ENCODE measurements around the gene TMA7.
"Not testable (repeated sequence)": the region's sequence is repeated elsewhere in the genome, so short reads cannot be mapped to it uniquely, and the experiment has no call there.

Gene TMA7

DNA sequence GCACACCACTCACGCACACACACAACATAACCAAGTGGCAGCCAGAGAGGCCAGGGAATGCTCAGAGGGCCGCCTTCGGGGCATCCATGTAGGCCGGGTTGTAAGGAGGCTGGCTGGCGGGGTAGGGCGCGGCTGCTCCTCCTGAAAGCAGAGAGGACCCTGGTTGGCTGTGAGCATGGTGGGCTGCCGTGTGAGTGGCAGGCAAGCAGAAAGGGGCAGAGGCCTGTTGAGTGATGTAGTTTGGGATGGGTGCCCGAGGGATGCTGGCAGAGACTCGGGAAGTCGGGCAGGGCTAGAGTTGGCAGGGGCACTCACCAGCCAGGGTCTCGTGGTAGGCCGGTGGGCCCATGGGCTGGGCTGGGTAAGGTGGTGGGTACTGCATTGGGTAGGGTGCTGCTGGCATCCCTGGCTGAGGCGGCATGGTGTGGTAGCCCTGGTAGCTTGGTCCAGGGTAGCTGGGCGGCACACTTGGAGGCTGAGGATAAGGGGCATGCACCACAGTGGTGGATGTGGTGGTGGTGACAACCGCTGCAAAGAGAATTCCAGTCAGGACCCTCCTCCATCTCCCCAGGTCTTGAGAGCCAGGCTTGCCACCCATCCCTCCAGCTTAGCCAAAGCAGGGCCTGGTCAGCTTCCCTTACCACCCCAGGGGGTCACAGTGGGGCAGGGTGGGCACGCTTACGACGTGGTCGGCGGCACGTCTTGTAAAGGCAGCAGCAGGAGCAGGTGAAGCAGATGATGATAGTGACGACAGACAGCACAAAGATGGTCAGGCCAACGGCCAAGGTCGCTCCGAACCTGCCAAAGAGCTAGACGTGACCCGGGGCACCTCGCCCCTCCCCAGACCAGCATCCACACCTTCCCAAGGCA, 29.2 kb downstream of the TMA7 start:
- DNase-seq, result no peak

DNA sequence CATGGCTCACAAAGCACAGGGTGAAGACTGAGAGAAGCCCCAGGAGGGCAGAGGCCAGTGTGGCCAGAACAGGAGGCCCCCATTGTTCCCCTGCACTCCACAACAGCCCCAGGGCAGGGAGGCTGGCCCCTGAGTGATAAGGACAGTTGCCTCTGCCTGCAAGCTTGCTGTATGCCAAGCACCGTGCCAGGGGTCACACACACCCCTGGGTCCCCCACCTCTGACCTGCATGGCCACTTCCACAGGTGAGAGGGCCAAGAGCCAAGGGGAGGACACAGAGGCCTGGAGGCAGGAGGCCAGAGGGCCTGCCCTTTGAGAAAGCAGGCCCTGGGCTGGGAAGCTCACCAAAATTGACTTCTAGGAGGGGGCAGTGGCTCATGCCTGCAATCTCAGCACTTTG, 30.2 kb downstream of the TMA7 start:
- no peak for DNase-seq

DNA sequence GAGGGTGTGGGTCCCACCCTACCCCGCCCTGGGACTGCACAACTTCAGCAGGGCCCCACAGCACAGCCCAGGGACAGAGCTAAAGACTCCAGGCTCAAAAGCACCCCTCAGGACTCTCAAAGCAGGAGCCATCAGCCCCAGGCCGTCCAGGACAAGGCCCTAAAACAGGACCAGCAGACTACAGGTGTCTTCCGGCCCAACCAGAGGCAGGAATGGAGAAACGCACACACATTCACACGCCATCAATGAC, 32.5 kb downstream of the TMA7 start:
- DNase-seq, result no peak

DNA sequence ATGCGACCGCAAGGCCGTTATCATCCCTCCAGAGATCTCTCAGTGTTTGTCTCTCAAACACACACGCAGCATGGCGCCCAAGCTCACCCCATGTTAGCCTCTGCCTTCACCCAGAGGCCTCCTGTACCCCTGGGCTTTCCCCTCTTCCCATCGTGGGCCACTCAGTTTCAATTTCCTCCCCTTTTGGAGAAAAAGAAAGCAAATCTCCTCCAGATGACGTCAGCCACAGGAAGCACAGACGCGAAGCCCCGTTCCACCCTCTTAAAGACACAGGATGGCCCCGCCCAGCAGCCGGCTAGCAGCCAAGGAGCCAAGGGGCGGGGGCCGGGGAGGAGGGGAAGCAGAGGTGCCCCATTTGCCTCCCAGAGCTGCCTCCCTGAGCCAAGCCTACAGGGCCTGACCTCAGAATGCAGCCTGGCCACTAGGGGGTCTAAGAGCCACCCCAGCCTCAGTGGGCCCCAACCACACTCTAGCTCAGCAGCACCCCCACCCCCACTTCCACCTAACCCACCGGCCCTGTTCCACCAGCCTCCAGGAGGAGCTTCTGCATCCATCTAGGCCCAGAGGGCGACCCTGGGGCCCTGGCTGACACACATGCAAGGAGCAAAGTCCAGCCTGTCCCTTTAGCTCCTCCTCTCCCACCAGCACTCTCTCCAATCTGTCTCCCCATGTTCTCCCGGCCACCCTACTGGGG, 33.0 kb downstream of the TMA7 start:
- peak; percentile 94 for DNase-seq

DNA sequence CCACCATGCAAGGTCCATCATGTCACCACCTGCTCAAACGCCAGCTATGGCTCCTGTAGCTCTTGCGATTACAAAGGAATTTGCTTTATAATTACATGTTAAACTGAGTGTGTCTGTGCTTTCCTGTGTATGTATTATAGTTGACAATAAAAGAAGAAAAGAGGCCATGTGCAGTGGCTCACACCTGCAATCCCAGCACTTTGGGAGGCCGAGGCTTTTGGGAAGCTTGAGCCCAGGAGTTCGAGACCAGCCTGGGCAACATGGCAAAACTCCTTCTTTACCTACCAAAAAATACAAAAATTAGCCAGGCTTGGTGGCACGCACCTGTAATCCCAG, 33.5 kb downstream of the TMA7 start:
- DNase-seq, result no peak

DNA sequence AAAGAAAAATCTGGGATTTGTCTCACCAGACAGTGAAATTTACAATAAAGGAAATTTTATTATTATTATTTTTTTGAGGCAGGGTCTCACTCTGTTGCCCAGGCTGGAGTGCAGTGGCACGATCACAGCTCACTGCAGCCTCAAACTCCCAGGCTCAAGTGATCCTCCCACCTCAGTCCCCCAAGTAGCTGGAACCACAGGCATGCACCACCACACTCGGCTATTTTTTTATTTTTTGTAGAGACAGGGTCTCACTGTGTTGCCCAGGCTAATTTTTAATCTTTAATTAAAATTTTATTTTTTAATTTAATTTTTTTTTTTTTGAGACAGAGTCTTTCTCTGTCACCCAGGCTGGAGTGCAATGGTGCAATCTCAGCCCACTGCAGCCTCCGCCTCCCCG, 34.0 kb downstream of the TMA7 start:
- DNase-seq, result not testable (repeated sequence)

DNA sequence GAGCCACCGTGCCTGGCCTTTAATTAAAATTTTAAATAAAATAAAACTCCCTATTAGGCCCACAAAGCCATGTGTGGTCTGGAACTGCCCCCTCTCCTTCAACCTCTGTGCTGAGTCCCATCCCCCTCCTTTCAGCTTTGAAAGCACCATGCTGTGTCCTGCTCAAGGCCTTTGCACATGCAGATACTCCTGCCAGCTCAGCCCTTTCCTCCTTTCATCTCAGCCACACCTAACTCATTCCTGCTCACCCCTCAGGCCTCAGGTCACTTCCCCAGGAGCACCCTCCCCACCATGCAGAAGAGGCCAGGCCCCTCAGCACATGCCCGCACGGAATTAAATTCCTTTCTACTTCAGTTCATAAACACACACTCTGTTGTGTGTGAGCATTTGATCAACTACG, 34.6 kb downstream of the TMA7 start:
- no peak for DNase-seq

DNA sequence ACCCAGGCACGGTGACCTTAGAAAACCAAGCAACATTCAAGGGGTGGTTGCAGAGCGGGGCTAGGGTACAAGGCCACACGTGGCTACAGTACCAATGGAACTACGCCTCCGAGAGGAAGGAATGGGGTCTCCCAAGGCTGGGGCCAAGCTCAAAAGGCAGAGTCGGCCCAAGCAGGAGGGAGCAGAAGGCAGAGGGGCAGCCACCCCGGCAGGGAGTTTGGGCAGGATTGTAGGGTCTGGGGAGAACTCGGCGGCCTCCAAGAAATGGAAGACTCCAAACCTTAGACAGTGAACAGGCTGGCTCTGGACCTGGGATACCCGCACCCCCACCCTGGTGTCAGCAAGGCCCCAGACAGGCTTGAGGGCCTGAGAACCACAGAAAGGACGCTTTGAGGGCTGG, 35.1 kb downstream of the TMA7 start:
- DNase-seq, result no peak

DNA sequence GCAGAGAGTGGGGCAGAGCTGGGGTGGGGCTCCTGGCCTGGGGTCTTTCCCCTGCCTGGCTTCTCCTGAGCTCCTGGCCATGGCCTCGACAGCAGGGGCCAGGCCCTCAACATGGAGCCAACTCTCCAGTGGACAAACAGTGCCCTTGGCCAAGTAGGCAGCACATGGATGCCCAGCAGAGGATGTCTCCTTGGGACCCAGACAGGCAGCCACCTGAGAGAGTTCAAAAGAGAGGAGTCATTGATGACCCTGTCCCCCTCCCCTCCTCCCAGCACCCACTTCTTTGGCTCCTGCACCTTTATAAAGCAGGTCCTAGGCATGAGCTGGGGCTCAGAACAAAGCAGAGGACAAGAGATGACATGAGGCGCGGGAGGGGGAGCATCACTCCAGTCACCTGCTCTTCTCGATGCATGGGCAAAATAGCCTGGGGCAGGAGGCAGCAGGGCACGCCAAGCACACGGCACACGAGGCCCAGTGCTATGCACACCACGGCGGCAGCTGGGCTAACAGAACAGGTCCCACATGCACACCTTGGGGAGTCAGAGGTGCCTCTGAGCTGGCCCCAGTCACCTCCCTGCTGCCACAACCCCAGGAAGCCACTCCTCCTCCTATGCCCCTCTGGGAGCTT, 36.5 kb downstream of the TMA7 start:
- DNase-seq, result no peak

DNA sequence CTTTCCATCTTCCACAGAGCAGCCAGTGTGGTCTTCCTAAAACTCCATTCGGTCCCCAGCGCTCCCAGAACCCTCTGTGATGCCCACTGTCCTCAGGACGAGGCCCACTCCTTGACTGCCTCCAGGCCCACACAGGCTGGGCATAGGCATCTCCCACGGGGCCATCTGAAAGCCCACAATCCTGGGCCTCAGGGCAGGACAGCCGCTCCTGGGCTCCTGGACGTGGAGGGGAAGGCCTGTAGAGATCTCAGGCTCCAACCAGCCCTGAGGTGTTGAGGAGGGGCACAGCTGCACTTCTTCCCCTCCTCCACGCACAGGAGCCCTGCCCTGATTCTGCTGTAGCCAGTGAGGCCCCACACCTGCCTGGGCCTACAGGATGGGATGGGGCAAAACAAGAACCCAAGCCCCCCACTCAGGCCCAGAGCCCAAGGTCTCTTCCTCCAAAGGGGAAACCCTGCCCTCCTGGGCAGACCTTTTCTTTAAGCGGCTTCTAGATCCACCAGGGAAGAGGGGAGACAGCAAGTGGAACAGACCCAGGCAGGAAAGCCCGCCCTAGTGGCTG, 38.0 kb downstream of the TMA7 start:
- no peak for DNase-seq

DNA sequence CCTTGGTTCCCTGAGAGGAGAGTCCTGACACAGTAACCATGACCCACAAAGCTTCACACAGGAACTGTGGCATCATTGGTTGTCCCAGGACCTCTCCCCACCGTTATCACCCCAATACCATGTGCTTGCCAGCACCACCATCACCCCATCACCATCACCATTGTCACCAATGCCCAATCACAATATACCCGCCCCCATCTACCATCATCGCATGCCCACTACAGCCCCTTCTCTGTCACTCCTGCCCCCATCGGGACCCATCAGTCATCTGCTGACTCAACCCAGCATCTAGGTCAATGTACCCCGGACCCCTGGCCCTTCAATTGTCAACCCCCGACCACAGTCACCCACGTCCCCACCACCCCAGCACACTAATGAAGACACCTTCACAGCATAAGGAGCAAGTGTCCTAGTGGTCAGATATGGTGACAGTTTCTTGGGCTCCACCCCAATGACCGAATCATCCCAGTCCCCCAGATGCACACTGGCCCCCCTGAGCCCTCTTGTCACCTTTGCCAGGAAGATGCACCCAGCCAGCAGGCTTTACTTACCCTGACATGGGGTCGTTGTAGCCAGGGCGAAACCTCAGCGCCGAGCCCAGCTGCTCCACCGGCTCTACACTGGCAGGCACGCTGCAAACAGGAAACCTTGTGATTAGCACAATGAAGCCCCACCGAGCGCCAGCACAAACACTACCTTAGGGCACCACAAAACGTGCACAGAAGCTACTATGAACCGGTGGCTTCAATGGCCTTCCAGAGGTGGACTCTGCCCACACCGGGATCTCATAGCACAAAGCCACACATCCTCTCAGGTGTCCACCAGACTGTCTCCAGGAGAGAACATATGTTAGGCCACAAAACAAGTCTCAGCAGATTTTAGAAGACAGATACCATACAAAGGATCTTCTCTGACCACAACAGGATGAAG, 38.8 kb downstream of the TMA7 start:
- DNase-seq, result no peak

DNA sequence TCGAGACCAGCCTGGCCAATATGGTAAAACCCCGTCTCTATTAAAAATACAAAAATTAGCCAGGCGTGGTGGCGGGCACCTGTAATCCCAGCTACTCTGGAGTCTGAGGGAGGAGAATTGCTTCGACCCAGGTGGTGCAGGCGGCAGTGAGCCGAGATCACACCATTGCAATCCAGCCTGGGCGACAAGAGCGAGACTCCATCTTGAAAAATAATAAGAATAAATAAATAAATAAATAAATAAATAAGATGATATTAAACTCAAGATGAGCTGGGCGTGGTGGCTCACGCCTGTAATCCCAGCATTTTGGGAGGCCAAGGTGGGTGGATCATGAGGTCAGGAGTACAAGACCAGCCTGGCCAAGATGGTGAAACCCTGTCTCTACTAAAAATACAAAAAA, 40.8 kb downstream of the TMA7 start:
- DNase-seq, result not testable (repeated sequence)

DNA sequence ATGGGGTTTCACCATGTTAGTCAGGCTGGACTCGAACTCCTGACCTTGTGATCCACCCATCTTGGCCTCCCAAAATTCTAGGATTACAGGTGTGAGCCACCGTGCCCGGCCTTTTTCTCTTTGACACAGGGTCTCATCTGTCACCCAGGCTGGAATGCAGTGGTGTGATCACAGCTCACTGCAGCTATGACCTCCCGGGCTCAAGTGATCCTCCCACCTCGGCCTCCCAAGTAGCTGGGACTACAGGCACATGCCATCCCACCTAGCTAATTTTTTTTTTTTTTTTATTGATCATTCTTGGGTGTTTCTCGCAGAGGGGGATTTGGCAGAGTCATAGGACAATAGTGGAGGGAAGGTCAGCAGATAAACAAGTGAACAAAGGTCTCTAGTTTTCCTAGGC, 42.8 kb downstream of the TMA7 start:
- DNase-seq, result not testable (repeated sequence)

DNA sequence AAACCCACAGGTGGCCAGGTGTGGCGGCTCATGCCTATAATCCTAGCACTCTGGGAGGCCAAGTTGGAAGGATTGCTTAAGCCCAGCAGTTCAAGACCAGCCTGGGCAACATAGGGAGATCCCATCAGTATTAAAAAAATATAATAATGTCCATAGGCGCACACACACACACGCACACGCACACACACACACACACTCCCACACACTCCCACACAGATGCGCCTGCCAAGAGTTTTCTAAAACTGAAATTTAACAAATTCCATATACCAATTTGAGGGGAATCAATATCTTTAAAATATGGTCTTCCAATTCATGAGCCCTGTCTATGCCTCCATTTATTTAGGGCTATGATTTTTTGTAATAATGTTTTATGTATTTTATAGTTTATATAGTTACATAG, 46.9 kb downstream of the TMA7 start:
- DNase-seq, result no peak

DNA sequence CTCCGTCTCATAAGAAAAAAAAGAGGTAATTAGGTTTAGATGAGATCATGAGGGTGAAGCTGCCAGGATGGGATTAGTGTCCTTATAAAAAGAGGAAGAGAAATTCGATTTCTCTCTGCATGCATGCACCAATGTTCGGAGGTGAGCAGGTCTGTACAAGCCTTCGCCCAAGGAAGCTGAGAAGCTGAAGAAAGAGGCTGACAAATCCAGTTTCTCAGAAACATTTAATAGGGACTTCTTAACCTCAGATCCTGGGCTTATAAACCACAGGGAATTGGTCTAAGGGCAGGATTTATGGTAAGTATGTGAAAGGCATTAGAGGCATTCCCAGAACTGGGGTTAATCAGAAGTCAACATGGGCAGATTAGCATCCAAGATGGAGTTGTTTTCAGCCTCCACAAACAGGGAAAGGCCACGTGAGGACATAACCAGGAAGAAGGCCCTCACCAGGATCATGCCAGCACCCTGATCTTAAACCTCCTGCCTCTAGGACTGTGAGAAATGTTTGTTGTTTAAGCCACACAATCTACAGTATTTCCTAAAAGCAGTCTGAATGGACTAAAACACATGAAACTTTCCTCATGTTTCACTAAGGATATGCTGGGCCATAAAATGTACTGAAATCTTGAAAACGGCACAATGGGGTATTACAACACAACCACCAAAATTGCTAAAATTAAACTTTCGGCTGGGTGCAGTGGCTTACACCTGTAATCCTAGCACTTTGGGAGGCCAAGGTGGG, 52.6 kb downstream of the TMA7 start:
- peak; percentile 15 for DNase-seq

DNA sequence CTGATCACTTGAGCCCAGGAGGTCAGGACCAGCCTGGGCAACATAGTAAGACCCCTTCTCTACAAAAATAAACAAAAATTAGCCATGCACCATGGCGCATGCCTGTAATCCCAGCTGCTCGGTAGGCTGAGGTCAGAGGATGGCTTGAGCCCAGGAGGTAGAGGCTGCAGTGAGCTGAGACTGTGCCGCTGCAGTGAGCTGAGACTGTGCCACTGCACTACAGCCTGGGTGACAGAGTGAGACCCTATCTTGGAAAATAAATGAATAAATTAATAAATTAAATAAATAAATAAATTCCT, 53.1 kb downstream of the TMA7 start:
- no peak for DNase-seq

All from fibroblast of skin of scalp (primary cell).